Esophagus squamous epithelium (tissue), 5 donors: ENCODE results near the gene ATP11B. TPM values are rescaled to one million over a fixed set of nuclear protein-coding genes. Genes with fewer than 3 reads are reported as not detected.

ENCODE experiments used
- DNase-seq: peaks from one replicate; lab custom pipeline; 2025; lab: John Stamatoyannopoulos, UW
- H3K27ac ChIP-seq, 4 donors: fragments of 200-600 bp; sonication (generic); one replicate each; pipeline ENCODE4 v1.5.1; 2016 to 2019; ENCODE audit warnings: mild to moderate bottlenecking in 1 of 4
- H3K27me3 ChIP-seq, 4 donors: fragments of 200-600 bp; sonication (generic); 1 replicate in 3 of 4; 2 replicates in 1 of 4; pipeline versions ENCODE4 v1.5.1 to v1.6.0; 2017 to 2021; ENCODE audit warnings: antibody characterized with exemption in 1 of 4
- H3K36me3 ChIP-seq, 3 donors: fragments of 200-600 bp; sonication (generic); one replicate each; pipeline ENCODE4 v1.5.1; 2016 to 2019
- H3K4me1 ChIP-seq, 3 donors: fragments of 200-600 bp; sonication (generic); one replicate each; pipeline ENCODE4 v1.5.1; 2017 to 2019
- H3K4me3 ChIP-seq, 4 donors: fragments of 200-600 bp; sonication (generic); 1 replicate in 3 of 4; 2 replicates in 1 of 4; pipeline ENCODE4 v1.5.1; 2016 to 2019; ENCODE audit warnings: mild to moderate bottlenecking in 2 of 4, moderate library complexity in 1 of 4
- H3K9me3 ChIP-seq, 3 donors: fragments of 200-600 bp; sonication (generic); one replicate each; pipeline ENCODE4 v1.5.1; 2016 to 2019
- POLR2A ChIP-seq, 4 donors: fragments of 450-650 bp; IDR thresholded peaks; one replicate each; pipeline ENCODE4 v1.6.1; 2017; ENCODE audit warnings: antibody characterized with exemption in 4 of 4, mild to moderate bottlenecking in 4 of 4, moderate library complexity in 3 of 4
- WGBS, 2 donors: methylation state at CpG; one replicate each; pipeline ENCODE4 v1.1.5; 2018; 5-methylcytosine and 5-hydroxymethylcytosine counted together
- intact Hi-C: fragments of 100-400 bp; cut with DNase I; formaldehyde crosslinking; loops from one replicate; pipeline ENCODE4 v1.15.0; 2022
- total RNA-seq, 4 donors: library from RNA; depleted of rRNA; stranded (reverse); fragments of >200 nt; gene quantifications; one replicate each; pipeline ENCODE4 v1.1.0, GENCODE V29; 2016
- TF ChIP-seq, protein P1 (sequence below), 6 experiments: fragments of 450-650 bp in 4 of 6; fragments of 200-600 bp in 2 of 6; sonication (generic) in 2 of 6; IDR thresholded peaks; one replicate each; pipeline ENCODE4 v1.5.1; 2016 to 2019; ENCODE audit warnings: antibody characterized with exemption in 6 of 6, mild to moderate bottlenecking in 4 of 6, moderate library complexity in 4 of 6
- donor health status: DM: yes; HTN: yes; CAD: no.

Gene ATP11B
- total RNA-seq, 4 donors from 2014 or later = 73.3 to 202 (median 132) TPM

DNA sequence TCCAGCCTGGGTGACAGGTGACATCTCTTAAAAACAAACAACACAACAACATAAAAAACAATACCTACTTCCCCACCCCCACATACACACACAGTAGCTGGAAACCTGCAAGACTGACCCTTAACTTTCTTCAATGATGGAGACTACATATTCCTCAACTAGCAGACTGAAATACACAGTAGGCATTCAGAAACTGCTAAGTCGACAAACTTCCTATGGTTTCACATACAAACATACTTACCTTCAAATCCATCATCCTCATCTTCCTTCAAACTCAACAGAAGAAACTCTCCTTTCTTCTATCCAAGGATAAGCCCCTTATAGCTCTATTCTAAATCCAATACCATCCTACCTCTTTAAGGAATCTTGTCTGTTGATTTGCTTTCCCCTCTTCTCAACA is 156.4 kb downstream of the ATP11B start:
- TF ChIP-seq POLR2A (IDR thresholded peaks at IDR 0.05) = no peak
- TF ChIP-seq, protein P1, sequence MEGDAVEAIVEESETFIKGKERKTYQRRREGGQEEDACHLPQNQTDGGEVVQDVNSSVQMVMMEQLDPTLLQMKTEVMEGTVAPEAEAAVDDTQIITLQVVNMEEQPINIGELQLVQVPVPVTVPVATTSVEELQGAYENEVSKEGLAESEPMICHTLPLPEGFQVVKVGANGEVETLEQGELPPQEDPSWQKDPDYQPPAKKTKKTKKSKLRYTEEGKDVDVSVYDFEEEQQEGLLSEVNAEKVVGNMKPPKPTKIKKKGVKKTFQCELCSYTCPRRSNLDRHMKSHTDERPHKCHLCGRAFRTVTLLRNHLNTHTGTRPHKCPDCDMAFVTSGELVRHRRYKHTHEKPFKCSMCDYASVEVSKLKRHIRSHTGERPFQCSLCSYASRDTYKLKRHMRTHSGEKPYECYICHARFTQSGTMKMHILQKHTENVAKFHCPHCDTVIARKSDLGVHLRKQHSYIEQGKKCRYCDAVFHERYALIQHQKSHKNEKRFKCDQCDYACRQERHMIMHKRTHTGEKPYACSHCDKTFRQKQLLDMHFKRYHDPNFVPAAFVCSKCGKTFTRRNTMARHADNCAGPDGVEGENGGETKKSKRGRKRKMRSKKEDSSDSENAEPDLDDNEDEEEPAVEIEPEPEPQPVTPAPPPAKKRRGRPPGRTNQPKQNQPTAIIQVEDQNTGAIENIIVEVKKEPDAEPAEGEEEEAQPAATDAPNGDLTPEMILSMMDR (IDR thresholded peaks at IDR 0.05) = no peak

DNA sequence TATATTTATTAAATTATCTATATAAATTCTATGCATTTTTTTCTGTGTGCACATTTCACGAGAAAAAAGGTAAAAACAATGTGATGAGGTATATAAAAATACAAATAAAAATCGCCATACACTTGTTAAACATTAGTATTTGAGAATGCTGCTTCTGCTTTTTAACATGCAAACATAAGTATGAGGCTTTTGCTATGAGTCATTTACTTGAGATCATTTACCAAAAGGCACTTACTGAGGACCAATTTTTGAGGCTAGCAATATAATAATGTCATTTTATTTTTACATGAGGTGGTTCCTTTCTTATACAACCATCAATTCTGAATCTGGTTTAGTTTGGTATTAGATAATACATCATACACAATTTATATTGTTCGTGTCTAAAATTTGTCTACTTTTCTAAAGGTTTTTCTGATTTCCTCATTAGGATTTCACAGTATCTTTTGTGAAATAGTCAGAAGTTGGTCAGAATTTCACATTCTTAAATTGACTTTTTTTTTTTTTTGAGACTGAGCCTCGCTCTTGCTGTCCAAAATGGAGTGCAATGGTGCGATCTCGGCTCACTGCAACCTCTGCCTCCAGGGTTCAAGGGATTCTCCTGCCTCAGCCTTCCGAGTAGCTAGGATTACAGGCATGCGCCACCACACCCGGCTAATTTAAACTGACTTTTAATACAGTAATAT is 161.4 kb downstream of the ATP11B start:
- no peaks in the 10 kb centered on the region for H3K9me3 ChIP-seq
- 83 to 89% methylated on average over 9 of the region's 9 CpGs for WGBS, 2 donors
- peaks cover 0 to under 1% (median 0%) of the 10 kb centered on the region in 3 donors for H3K4me1 ChIP-seq
- H3K27me3 ChIP-seq = no peaks in the 10 kb centered on the region
- H3K4me3 ChIP-seq = no peak overlapping the region
- intact Hi-C loops = no loop called here
- TF ChIP-seq, protein P1 (IDR thresholded peaks at IDR 0.05) = no peak
- TF ChIP-seq POLR2A (IDR thresholded peaks at IDR 0.05) = no peak
- H3K27ac ChIP-seq = no peak overlapping the region
- DNase-seq = no peak
- peaks cover 0 to 68% (median 0%) of the 10 kb centered on the region in 3 donors for H3K36me3 ChIP-seq

More for the DNA sequence above, 156.4 kb downstream of the ATP11B start:
- Histone ChIP-seq H3K36me3 (peaks cover 0 to 79% (median 3%) of the 10 kb centered on the region in 3 donors), H3K9me3 (no peaks in the 10 kb centered on the region), H3K27me3 (no peaks in the 10 kb centered on the region), H3K4me3 (no peak overlapping the region), H3K27ac (no peak overlapping the region), H3K4me1 (no peaks in the 10 kb centered on the region)
- intact Hi-C loops = no loop called here
- 100% methylated on average over 1 of the region's 1 CpG for WGBS, 2 donors
- no peak for DNase-seq

DNA sequence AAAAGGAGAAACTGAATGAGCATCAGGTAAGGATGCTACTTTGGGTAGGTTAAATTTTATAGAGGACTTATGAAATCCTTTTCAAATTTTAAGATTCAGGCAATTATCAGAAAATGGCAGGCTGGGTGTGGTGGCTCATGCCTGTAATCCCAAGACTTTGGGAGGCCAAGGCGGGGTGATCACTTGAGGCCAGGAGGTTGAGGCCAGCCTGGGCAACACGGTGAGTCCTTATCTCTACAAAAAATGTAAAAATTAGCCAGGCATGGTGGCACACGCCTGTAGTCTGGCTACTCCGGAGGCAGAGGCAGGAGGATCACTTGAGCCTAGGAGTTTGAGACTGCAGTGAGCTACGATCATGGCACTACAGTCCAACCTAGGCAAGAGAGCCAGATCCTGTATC is 163.9 kb downstream of the ATP11B start:
- intact Hi-C loops = no loop called here
- DNase-seq = no peak
- no peak for TF ChIP-seq POLR2A (IDR thresholded peaks at IDR 0.05)
- TF ChIP-seq, protein P1 (IDR thresholded peaks at IDR 0.05) = no peak
- Histone ChIP-seq H3K36me3 (peaks cover 0 to 74% (median 0%) of the 10 kb centered on the region in 3 donors), H3K9me3 (no peaks in the 10 kb centered on the region), H3K4me1 (peaks cover 0 to 5% (median 0%) of the 10 kb centered on the region in 3 donors), H3K27me3 (no peaks in the 10 kb centered on the region), H3K27ac (no peak overlapping the region), H3K4me3 (no peak overlapping the region)
- 79 to 92% methylated on average over 4 to 5 of the region's 5 CpGs for WGBS, 2 donors

DNA sequence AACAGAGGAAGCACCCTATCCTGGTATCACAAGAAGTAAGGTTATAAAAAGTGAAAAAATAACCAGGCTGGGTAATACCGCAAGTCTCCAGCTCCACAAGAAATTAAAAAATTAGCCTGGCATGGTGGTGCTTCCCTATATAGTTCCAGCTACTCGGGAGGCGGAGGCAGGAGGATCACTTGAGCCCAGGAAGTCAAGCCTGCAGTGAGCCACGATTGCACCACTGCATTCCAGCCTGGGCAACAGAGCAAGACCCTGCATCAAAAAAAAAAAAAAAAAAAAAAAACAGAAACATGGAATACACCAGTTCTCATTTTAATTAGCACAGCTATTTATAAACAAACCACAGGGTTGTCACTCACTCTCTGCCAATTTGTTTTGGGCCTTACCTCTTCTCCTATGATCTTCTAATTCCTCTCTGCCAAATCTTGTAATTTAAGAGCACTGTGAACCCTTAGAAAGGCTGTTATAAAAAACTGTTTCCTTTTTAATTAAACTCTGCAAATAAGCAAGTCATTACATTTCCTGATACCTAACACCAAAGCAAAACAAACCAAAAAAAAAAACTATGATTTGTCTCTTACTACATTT is 164.5 kb downstream of the ATP11B start:
- no peak overlapping the region for H3K4me3 ChIP-seq
- no peak overlapping the region for H3K27ac ChIP-seq
- peaks cover 0 to 10% (median 0%) of the 10 kb centered on the region in 3 donors for H3K4me1 ChIP-seq
- TF ChIP-seq, protein P1 (IDR thresholded peaks at IDR 0.05) = no peak
- TF ChIP-seq POLR2A (IDR thresholded peaks at IDR 0.05) = no peak
- intact Hi-C loops = no loop called here
- no peak for DNase-seq
- no peaks in the 10 kb centered on the region for H3K9me3 ChIP-seq
- H3K27me3 ChIP-seq = no peaks in the 10 kb centered on the region
- 86 to 93% methylated on average over 4 of the region's 4 CpGs for WGBS, 2 donors
- peaks cover 0 to 75% (median 0%) of the 10 kb centered on the region in 3 donors for H3K36me3 ChIP-seq
